HG02642 (cell line): ENCODE data around the gene NFIC.
"Not testable (repeated sequence)": the region's sequence is repeated elsewhere in the genome, so short reads cannot be mapped to it uniquely, and the experiment has no call there.

Experiments
- ATAC-seq: cut with Tn5 transposase; IDR thresholded peaks from one replicate; pipeline ENCODE4 v1.9.1; 2021; ENCODE audit warnings: mild to moderate bottlenecking; ENCODE audit not compliant: unreplicated experiment, poor library complexity

The NFIC gene

DNA sequence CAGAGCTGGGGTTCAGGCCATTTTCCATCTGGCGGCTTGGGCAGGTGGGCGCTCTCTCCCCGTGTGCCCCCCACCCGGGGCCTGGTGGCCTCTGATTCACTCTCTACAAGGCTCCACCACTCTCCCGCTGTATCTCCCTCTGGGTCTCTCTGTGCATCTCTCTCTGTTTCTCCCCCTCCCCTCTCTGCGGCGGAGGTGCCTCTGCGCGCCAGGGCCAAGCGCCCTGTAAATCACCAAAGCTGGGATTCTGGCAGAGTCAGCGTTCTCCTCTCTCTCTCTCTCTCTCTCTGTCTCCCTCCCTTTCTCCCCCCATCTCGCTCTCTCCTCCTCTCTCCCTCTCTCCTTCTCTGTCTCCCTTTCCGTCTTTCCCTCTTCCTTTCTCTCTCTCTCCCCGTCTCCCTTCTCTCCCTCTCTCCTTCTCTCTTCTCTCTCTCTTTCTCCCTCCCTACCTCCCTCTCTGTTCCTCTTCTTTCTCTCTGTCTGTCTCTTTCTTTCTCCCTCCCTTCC, 3.9 kb downstream of the NFIC start:
- no peak for ATAC-seq

DNA sequence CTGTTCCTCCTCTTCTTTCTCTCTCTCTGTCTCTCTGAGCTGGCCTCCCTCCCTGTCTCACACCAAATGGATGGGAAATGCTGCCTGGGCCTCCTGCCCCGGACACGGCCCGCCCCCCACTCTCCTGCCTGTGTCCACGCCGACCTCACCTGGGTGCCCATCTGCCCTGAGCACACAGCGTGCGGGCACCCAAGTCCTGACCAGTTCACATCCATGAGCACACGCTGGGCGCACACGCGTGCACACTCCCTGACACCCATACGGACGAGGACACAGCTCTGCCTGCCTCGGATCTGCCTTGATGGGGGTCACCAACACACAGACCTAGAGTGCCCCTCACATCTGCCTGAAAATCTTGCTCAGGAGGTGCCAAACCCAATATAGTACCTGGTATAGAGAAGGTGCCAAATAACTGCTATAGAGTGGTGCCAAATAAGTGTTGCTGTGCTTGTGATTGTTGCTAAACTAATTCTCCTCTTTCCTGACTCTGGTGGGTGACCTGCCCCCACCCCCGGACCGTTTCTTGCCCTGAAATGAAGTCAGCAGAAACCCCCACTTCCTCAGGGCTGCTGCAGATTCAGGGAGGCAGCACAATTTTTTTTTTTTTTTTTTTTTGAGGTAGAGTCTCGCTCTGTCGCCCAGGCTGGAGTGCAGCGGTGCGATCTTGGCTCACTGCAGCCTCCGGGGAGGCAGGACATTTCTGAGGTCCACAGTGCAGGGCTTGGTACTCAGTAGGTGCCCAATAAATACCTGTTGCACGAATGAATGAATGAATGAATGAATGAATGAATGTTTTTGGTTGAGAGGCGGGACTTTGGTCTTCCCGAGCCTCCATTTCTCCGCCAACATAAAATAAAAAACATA, 4.6 kb downstream of the NFIC start:
- ATAC-seq: no peak

- no peak for ATAC-seq
Measured at GRCh38 chr19:3372413-3372812, 6.0 kb downstream of the NFIC start.

DNA sequence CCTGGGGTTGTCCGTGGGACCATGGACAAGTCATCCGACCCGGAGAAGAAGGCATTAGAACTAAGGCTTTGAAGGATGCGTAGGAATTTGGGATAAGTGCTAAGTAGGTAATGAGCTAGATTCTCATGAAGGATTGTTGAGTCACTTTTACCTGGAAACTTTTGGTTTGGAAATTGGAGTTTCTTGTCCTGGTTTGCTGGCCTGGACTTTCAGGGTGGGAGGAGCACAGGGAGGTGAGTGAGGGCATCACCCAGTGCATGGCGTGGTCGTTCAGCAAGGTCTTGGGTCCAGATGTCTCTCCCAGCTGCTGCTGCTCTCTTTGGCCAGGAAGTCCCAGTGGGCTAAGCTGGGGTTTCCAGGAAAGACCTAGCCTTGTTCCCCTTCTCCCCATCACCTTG, 7.6 kb downstream of the NFIC start:
- no peak for ATAC-seq

GRCh38 chr19:3374369-3375112, 8.2 kb downstream of the NFIC start:
- ATAC-seq: no peak

DNA sequence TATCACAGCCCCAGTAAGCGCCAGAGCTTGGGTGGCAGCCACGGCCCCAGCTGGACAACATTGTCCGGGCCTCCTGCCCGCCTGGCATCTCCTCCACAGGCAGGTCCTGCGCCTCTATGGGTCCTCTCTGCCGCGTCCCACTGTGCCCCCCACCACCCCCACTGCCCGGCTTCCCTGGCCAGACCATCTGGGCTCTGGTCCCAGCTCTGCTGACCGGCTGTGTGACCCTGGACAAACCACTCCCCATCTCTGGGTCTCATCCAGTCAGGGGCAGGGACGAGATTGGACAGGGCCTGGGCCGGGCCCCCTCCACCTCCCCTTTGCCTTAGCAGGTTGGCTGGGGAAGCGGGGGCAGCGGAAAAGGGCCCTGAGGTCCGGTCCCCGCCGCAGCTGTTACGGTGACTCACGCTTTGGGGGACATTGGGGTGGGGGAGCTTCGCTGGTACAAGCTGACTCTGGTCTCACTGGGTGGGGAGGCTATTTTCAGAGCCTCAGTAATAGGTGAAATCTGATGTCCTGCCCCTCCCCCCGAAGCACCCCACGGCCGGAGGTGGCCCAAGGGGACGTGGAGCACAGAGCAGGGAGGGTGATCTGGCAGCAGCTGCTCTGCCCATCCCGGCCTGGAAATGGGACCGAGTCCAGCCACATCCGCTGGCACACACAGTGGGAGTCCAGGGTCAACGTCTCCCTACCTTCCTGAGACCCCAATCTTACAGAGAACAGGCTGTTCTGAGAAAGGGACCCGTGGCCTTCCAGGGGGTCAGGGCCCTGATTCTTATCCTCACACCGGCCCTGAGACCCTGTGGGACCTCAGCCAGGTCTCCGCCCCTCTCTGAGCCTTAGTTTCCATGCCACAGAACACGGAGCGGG, 9.1 kb downstream of the NFIC start:
- no peak for ATAC-seq

DNA sequence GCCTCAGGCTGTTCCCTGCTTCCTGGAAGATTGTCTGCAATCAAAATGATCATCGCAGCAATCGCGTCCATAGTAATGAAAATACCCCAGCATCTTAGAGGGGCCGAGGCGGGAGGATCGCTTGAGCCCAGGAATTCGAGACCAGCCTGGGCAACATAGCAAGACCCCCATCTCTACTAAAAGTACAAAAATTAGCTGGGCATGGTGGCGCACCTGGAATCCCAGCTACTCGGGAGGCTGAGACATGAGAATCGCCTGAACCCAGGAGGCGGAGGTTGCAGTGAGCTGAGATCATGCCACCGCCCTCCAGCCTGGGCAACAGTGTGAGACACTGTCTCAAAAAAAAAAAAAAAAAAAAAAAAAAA, 9.7 kb downstream of the NFIC start:
- ATAC-seq: not testable (repeated sequence)

- ATAC-seq: no peak
Measured at GRCh38 chr19:3378352-3379150, 12.2 kb downstream of the NFIC start.

GRCh38 chr19:3380829-3381228, 14.4 kb downstream of the NFIC start:
- ATAC-seq: no peak

DNA sequence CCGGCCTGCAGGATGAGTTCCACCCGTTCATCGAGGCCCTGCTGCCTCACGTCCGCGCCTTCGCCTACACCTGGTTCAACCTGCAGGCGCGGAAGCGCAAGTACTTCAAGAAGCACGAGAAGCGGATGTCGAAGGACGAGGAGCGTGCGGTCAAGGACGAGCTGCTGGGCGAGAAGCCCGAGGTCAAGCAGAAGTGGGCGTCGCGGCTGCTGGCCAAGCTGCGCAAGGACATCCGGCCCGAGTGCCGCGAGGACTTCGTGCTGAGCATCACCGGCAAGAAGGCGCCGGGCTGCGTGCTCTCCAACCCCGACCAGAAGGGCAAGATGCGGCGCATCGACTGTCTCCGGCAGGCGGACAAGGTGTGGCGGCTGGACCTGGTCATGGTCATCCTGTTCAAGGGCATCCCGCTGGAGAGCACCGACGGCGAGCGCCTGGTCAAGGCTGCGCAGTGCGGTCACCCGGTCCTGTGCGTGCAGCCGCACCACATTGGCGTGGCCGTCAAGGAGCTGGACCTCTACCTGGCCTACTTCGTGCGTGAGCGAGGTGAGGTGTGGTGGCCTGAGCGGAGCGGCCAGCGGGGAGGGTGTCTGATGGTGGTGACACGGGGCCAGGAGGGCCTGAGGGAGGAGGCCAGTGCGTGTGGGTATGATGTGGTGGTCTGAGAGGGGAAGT, 15.5 kb downstream of the NFIC start:
- no peak for ATAC-seq

GRCh38 chr19:3382460-3383100, 16.2 kb downstream of the NFIC start:
- no peak for ATAC-seq

DNA sequence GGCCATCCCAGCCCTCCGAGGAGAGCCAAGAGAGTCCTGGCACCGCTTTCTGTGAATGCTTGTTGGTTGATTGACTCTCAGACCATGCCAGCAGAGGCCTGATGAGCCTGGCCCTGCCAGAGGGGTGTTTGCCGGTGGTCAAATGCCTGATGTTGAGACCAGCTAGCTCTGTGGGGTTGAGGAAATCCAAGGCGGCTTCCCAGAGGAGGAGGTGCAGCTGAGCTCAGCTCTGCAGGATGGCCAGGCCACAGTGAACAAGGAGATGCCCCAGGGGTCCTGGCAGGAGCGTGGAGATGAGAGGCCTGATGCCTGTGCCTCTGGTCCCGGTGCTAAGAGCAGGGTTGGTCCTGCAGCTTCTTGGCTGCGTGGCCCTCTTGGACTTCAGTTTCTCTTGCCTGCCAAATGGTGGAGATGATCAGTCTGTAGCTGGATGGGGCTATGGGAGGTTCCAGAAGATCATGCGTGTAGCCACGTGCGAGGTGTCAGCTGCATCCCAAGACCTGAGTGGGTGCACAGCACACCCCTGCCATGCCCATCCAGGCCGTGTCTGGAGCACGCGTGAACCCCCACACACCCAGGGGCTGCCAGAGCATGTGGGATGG, 16.8 kb downstream of the NFIC start:
- no peak for ATAC-seq

GRCh38 chr19:3386447-3387234, 20.3 kb downstream of the NFIC start:
- ATAC-seq: no peak

- no peak for ATAC-seq
Measured at GRCh38 chr19:3387645-3388589, 21.5 kb downstream of the NFIC start.

DNA sequence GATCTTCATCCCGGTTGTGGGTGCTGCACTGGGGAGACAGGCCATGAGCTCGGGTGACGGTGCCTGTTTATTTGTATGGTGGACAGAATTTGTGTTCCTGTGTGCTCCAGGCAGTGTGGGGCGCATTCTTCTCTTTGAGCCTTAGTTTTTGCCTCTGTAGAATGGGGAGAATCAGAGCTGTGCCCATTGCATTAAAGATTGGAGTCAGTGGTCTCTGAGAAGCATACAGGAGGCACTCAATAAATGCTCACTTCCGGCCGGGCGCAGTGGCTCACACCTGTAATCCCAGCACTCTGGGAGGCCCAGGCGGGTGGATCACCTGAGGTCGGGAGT, 23.0 kb downstream of the NFIC start:
- ATAC-seq: no peak

DNA sequence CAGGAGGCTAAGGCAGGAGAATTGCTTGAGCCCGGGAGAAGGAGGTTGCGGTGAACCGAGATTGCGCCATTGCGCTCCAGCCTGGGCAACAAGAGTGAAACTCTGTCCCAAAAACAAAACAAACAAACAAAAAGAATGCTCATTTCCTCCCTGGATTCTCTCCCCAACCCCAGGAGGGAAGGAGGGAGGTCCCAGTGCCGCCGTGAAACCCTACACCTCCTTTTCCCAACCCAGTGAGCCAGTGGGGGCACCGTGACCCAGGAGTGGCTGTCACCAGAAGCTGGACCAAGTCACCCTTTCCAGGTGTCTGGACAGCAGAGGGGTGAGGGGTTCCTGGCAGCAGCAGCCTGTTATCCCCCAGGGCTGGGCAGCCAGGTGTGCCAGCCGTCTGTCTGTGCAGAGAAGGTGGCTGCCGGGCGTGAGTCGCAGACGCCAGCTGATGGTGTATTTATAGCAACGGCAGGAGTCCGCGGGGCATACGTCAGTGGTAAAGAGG, 23.5 kb downstream of the NFIC start:
- no peak for ATAC-seq
